ENCODE measurements around the gene PBX4.

- no peak for TF ChIP-seq CTCF (IDR thresholded peaks at IDR 0.05)
- TF ChIP-seq EP300 (IDR thresholded peaks at IDR 0.05) = no peak
These were observed 67.3 kb downstream of the PBX4 start for GRCh38 chr19:19550972-19551852.
